A673 (cell line): Measurements from ENCODE around the gene KLF7.

ENCODE experiments used
- EZH2 ChIP-seq: fragments of 200-600 bp; sonication (generic); IDR thresholded peaks from 2 replicates; pipeline ENCODE4 v1.6.1; 2017; ENCODE audit warnings: borderline replicate concordance, low read depth, mild to moderate bottlenecking, mixed read lengths, antibody characterized with exemption, low read length; ENCODE audit not compliant: poor library complexity, severe bottlenecking
- TF ChIP-seq, protein P1 (sequence below): fragments of 300-800, 200-600 bp; sonication (generic); conservative IDR thresholded peaks from 2 replicates; pipeline ENCODE4 v1.5.1; 2017; ENCODE audit warnings: low read depth, mild to moderate bottlenecking, antibody characterized with exemption, low read length, moderate library complexity, mixed read lengths

DNA sequence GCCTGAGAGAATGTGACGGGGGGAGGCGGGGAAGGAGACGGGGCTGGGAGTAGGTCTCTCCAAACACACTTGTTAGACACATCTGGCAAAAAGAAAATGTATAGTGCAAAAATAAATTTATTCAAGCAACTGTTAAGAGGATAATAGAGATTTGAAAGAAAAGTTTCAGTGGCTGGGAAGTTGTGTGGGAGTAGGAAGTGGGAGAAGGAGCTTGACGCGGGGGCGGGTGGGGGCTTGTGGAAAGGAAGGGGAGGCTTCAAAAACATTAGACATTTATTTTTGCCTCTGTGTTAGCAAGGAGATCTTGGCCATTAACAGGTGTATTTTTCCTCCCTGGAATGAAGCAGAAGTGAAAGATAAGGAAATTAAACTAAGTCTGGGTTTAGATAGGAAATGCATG is 90.3 kb downstream of the KLF7 start:
- TF ChIP-seq, protein P1, sequence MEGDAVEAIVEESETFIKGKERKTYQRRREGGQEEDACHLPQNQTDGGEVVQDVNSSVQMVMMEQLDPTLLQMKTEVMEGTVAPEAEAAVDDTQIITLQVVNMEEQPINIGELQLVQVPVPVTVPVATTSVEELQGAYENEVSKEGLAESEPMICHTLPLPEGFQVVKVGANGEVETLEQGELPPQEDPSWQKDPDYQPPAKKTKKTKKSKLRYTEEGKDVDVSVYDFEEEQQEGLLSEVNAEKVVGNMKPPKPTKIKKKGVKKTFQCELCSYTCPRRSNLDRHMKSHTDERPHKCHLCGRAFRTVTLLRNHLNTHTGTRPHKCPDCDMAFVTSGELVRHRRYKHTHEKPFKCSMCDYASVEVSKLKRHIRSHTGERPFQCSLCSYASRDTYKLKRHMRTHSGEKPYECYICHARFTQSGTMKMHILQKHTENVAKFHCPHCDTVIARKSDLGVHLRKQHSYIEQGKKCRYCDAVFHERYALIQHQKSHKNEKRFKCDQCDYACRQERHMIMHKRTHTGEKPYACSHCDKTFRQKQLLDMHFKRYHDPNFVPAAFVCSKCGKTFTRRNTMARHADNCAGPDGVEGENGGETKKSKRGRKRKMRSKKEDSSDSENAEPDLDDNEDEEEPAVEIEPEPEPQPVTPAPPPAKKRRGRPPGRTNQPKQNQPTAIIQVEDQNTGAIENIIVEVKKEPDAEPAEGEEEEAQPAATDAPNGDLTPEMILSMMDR, result no peak
- no peak for TF ChIP-seq EZH2
